Neural cell (in vitro differentiated cells): Measurements from ENCODE around the gene TOM1L1. TPM values are rescaled to one million over a fixed set of nuclear protein-coding genes. Genes with fewer than 3 reads are reported as not detected.

ENCODE experiments used
- H2AFZ ChIP-seq: fragments of 200-600, 300-800 bp; sonication (generic), shearing (Covaris generic); 2 replicates; pipeline ENCODE4 v1.6.0; 2014; ENCODE audit warnings: low read depth, mild to moderate bottlenecking, antibody characterized with exemption, low read length, moderate library complexity
- H3F3A ChIP-seq: fragments of 200-600 bp; shearing (Covaris generic); 2 replicates; pipeline ENCODE4 v1.6.1; 2016; ENCODE audit warnings: mild to moderate bottlenecking, moderate library complexity, mixed read lengths, antibody characterized with exemption, low read length; ENCODE audit not compliant: insufficient read depth, poor library complexity, severe bottlenecking
- H3K27ac ChIP-seq: fragments of 200-600, 300-800 bp; sonication (generic), shearing (Covaris generic); 2 replicates; pipeline ENCODE4 v1.5.1; 2014; ENCODE audit warnings: mild to moderate bottlenecking, low read length, moderate library complexity
- H3K27me3 ChIP-seq: fragments of 300-800, 200-600 bp; sonication (generic), shearing (Covaris generic); 2 replicates; pipeline ENCODE4 v1.6.0; 2014; ENCODE audit warnings: mild to moderate bottlenecking, low read depth, low read length, moderate library complexity; ENCODE audit not compliant: insufficient read depth
- H3K36me3 ChIP-seq: fragments of 300-800, 200-600 bp; sonication (generic), shearing (Covaris generic); 2 replicates; pipeline ENCODE4 v1.5.1; 2014; ENCODE audit warnings: mild to moderate bottlenecking, antibody characterized with exemption, low read length, moderate library complexity; ENCODE audit not compliant: insufficient read depth
- H3K4me2 ChIP-seq: fragments of 300-800, 200-600 bp; sonication (generic), shearing (Covaris generic); 2 replicates; pipeline ENCODE4 v1.6.0; 2014; ENCODE audit warnings: mild to moderate bottlenecking, low read length
- H3K4me3 ChIP-seq: fragments of 300-800, 200-600 bp; sonication (generic), shearing (Covaris generic); 2 replicates; pipeline ENCODE4 v1.5.1; 2014; ENCODE audit warnings: mild to moderate bottlenecking, low read length, moderate library complexity
- H3K79me2 ChIP-seq: fragments of 200-600 bp; shearing (Covaris generic); replicated peaks from 2 replicates; pipeline ENCODE4 v1.6.0; 2014; ENCODE audit warnings: mild to moderate bottlenecking, low read length, moderate library complexity; ENCODE audit not compliant: insufficient read depth
- H3K9ac ChIP-seq: fragments of 300-800, 200-600 bp; sonication (generic), shearing (Covaris generic); 2 replicates; pipeline ENCODE4 v1.6.1; 2016; ENCODE audit warnings: mild to moderate bottlenecking, low read length, mixed read lengths
- H3K9me2 ChIP-seq: fragments of 200-600 bp; shearing (Covaris generic); 2 replicates; pipeline ENCODE4 v1.6.1; 2016; ENCODE audit warnings: mild to moderate bottlenecking, low read length, mixed read lengths; ENCODE audit not compliant: insufficient read depth
- H3K9me3 ChIP-seq: fragments of 200-600, 300-800 bp; sonication (generic), shearing (Covaris generic); 2 replicates; pipeline ENCODE4 v1.6.1; 2016; ENCODE audit warnings: mild to moderate bottlenecking, mixed run types, low read length, moderate library complexity, mixed read lengths
- H4K20me1 ChIP-seq: fragments of 200-600 bp; shearing (Covaris generic); 2 replicates; pipeline ENCODE4 v1.6.1; 2016; ENCODE audit warnings: mild to moderate bottlenecking, mixed run types; ENCODE audit not compliant: insufficient read depth
- CTCF ChIP-seq: fragments of 450-650 bp; IDR thresholded peaks from 2 replicates; pipeline ENCODE4 v1.5.1; 2014; ENCODE audit warnings: antibody characterized with exemption, mild to moderate bottlenecking, moderate library complexity; ENCODE audit not compliant: poor library complexity, severe bottlenecking
- EP300 ChIP-seq: fragments of 450-650 bp; conservative IDR thresholded peaks from 2 replicates; pipeline ENCODE4 v1.6.1; 2014; ENCODE audit warnings: antibody characterized with exemption, mild to moderate bottlenecking, moderate library complexity; ENCODE audit not compliant: poor library complexity, severe bottlenecking
- EZH2 ChIP-seq: fragments of 200-600, 300-800 bp; shearing (Covaris generic), sonication (generic); IDR thresholded peaks from 2 replicates; pipeline ENCODE4 v1.6.1; 2014; ENCODE audit warnings: antibody characterized with exemption, low read length, borderline replicate concordance, mild to moderate bottlenecking; ENCODE audit not compliant: insufficient read depth, poor library complexity, severe bottlenecking
- MXI1 ChIP-seq: fragments of 450-650 bp; conservative IDR thresholded peaks from 2 replicates; pipeline ENCODE4 v1.6.1; 2014; ENCODE audit warnings: antibody characterized with exemption, mild to moderate bottlenecking; ENCODE audit not compliant: poor library complexity, severe bottlenecking
- POLR2AphosphoS5 ChIP-seq: IDR thresholded peaks from 2 replicates; pipeline ENCODE4 v1.6.1; 2012
- RAD21 ChIP-seq: fragments of 450-650 bp; conservative IDR thresholded peaks from 2 replicates; pipeline ENCODE4 v1.6.1; 2014; ENCODE audit warnings: antibody characterized with exemption, mild to moderate bottlenecking, moderate library complexity
- REST ChIP-seq: IDR thresholded peaks from 2 replicates; pipeline ENCODE4 v1.6.1; 2012; ENCODE audit warnings: borderline replicate concordance
- SMC3 ChIP-seq: fragments of 450-650 bp; conservative IDR thresholded peaks from 2 replicates; pipeline ENCODE4 v1.6.1; 2014; ENCODE audit warnings: antibody characterized with exemption, mild to moderate bottlenecking, moderate library complexity; ENCODE audit not compliant: poor library complexity
- TAF1 ChIP-seq: IDR thresholded peaks from 2 replicates; pipeline ENCODE4 v1.6.1; 2012; ENCODE audit warnings: low read depth
- polyA plus RNA-seq: library from polyadenylated mRNA; depleted of rRNA; stranded (reverse); fragments of >200 nt; gene quantifications from 2 replicates; pipeline ENCODE4 v1.2.3, GENCODE V29; 2014

TOM1L1 gene
- polyA plus RNA-seq, 1 donor from 2014 or later: 13.6 TPM

- no peak overlapping the region for H3K27ac ChIP-seq
- H3K79me2 ChIP-seq: peaks cover 35% of the 10 kb centered on the region
- no peak overlapping the region for H3K4me2 ChIP-seq
- no peak overlapping the region for H2AFZ ChIP-seq
- no peak overlapping the region for H3K9ac ChIP-seq
- no peak overlapping the region for H3K4me3 ChIP-seq
- TF ChIP-seq SMC3: no peak
- TF ChIP-seq MXI1: no peak
- no peak for TF ChIP-seq EZH2
- TF ChIP-seq EP300: no peak
- TF ChIP-seq CTCF: no peak
- no peak for TF ChIP-seq RAD21
- no peak for TF ChIP-seq REST
- no peak for TF ChIP-seq TAF1
- no peak for TF ChIP-seq POLR2AphosphoS5
- no peaks in the 10 kb centered on the region for H3K9me2 ChIP-seq
- H3K27me3 ChIP-seq: no peaks in the 10 kb centered on the region
- no peaks in the 10 kb centered on the region for H4K20me1 ChIP-seq
- no peaks in the 10 kb centered on the region for H3K9me3 ChIP-seq
- H3F3A ChIP-seq: no peaks in the 10 kb centered on the region
- no peaks in the 10 kb centered on the region for H3K36me3 ChIP-seq
Measured at GRCh38 chr17:54980375-54980774, 79.7 kb downstream of the TOM1L1 start.

GRCh38 chr17:54982399-54982798 is 81.7 kb downstream of the TOM1L1 start:
- Histone ChIP-seq H3K36me3 (no peaks in the 10 kb centered on the region), H3K27me3 (no peaks in the 10 kb centered on the region), H3F3A (no peaks in the 10 kb centered on the region), H4K20me1 (no peaks in the 10 kb centered on the region), H3K9me2 (no peaks in the 10 kb centered on the region), H3K4me2 (no peak overlapping the region), H2AFZ (no peak overlapping the region), H3K27ac (no peak overlapping the region), H3K79me2 (peaks cover 37% of the 10 kb centered on the region), H3K4me3 (no peak overlapping the region), H3K9ac (no peak overlapping the region), H3K9me3 (no peaks in the 10 kb centered on the region)
- TF ChIP-seq SMC3 (no peak), CTCF (no peak), TAF1 (no peak), POLR2AphosphoS5 (no peak), EZH2 (no peak), RAD21 (no peak), EP300 (no peak), REST (no peak), MXI1 (no peak)
